ENCODE data around the gene MYH6. TPM values are rescaled to one million over a fixed set of nuclear protein-coding genes. Genes with fewer than 3 reads are reported as not detected.

The MYH6 gene
- total RNA-seq, 1 experiment from 2014 or later = 0.07 TPM

DNA sequence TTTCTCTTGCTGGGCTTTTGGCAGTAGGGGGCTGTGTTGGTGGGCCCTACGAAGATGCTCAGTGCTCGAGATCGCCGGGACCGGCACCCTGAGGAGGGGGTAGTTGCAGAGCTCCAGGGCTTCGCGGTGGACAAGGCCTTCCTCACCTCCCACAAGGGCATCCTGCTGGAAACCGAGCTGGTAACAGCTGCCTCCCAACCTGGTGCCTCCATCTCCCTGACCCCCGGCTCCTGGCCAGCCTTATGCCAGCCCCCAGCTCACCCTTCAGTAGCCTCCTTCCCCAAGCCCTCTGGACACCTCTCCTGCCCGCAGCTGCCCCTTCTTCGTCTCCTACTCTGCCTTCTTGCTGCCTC lies 30.9 kb downstream of the MYH6 start:
- Histone ChIP-seq H2AFZ (ENCODE audit: low read length) (no peak overlapping the region), H2AK5ac (ENCODE audit: insufficient read length, low read length) (no peak overlapping the region), H4K5ac (ENCODE audit: insufficient read length, low read depth, low read length) (no peak overlapping the region), H4K8ac (replicated peaks; ENCODE audit: insufficient read length, low read depth, low read length) (no peak overlapping the region), H3K79me2 (ENCODE audit: insufficient read depth, low read length) (no peaks in the 10 kb centered on the region), H3K79me1 (ENCODE audit: insufficient read depth, low read depth, low read length, poor library complexity, severe bottlenecking) (no peaks in the 10 kb centered on the region), H3K9ac (ENCODE audit: extremely low read depth, insufficient read length, low read length) (no peak overlapping the region), H3K56ac (ENCODE audit: insufficient read length, low read depth, low read length) (no peak overlapping the region), H2BK120ac (ENCODE audit: low read depth, low read length, poor library complexity, severe bottlenecking) (no peak overlapping the region), H2BK12ac (ENCODE audit: insufficient read length, low read depth, low read length) (no peak overlapping the region), H2BK20ac (ENCODE audit: low read depth, low read length, poor library complexity, severe bottlenecking) (no peak overlapping the region), H3K14ac (ENCODE audit: insufficient read depth, low read length) (no peak overlapping the region), H4K91ac (ENCODE audit: insufficient read length, low read depth, low read length) (no peak overlapping the region), H2BK15ac (ENCODE audit: low read depth, low read length) (no peak overlapping the region), H3K18ac (ENCODE audit: insufficient read length, low read depth, low read length) (no peak overlapping the region), H3T11ph (ENCODE audit: low read length) (no peak overlapping the region), H4K20me1 (ENCODE audit: control insufficient read depth, insufficient read depth, insufficient read length) (no peaks in the 10 kb centered on the region), H3K4me1 (ENCODE audit: insufficient read depth, low read length) (no peaks in the 10 kb centered on the region), H3K27ac (ENCODE audit: insufficient read length, low read depth, low read length) (no peak overlapping the region), H3K4me2 (ENCODE audit: insufficient read depth, insufficient read length, low read length) (no peak overlapping the region), H3K23me2 (ENCODE audit: insufficient read length, low read depth, low read length, poor library complexity, severe bottlenecking) (no peaks in the 10 kb centered on the region), H3K27me3 (ENCODE audit: insufficient read depth, low read length) (no peaks in the 10 kb centered on the region; the same call in 1 of the 2 replicates), H2BK5ac (ENCODE audit: insufficient read length, low read length) (no peak overlapping the region), H3K4ac (ENCODE audit: low read depth, low read length) (no peak overlapping the region), H3K23ac (ENCODE audit: insufficient read length, low read depth, low read length) (no peak overlapping the region), H3K9me3 (ENCODE audit: control insufficient read depth, low read depth, low read length) (no peaks in the 10 kb centered on the region)
- Mint-ChIP-seq H3K4me1 (peaks cover 9 to 22% of the 10 kb centered on the region in 2 experiments), H3K9me3 (no peaks in the 10 kb centered on the region), H3K4me3 (no peak overlapping the region; a peak in 2 of 5 replicates), H3K27me3 (ENCODE audit: low read depth) (peaks cover 78% of the 10 kb centered on the region), H3K27ac (no peak overlapping the region), H3K36me3 (ENCODE audit: insufficient read depth in 1 of 3, low read depth in 3 of 3) (no peaks in the 10 kb centered on the region)
- no CpG with 5 or more reads among the region's 11 CpGs for WGBS (ENCODE audit: extremely low coverage, insufficient read length, low lambda C conversion rate)
- DNase-seq = no peak
- TF ChIP-seq, protein P1, sequence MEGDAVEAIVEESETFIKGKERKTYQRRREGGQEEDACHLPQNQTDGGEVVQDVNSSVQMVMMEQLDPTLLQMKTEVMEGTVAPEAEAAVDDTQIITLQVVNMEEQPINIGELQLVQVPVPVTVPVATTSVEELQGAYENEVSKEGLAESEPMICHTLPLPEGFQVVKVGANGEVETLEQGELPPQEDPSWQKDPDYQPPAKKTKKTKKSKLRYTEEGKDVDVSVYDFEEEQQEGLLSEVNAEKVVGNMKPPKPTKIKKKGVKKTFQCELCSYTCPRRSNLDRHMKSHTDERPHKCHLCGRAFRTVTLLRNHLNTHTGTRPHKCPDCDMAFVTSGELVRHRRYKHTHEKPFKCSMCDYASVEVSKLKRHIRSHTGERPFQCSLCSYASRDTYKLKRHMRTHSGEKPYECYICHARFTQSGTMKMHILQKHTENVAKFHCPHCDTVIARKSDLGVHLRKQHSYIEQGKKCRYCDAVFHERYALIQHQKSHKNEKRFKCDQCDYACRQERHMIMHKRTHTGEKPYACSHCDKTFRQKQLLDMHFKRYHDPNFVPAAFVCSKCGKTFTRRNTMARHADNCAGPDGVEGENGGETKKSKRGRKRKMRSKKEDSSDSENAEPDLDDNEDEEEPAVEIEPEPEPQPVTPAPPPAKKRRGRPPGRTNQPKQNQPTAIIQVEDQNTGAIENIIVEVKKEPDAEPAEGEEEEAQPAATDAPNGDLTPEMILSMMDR (conservative IDR thresholded peaks at IDR 0.05) = no peak
